Kidney epithelial cell (primary cell): ENCODE measurements around the gene LIMS3. TPM values are rescaled to one million over a fixed set of nuclear protein-coding genes. Genes with fewer than 3 reads are reported as not detected.
"Not testable (repeated sequence)": the region's sequence is repeated elsewhere in the genome, so short reads cannot be mapped to it uniquely, and the experiment has no call there.

Experiments
- DNase-seq: peaks from one replicate; pipeline ENCODE4 v3.0.0-alpha.2; 2010; ENCODE audit warnings: low read depth
- H3K27me3 ChIP-seq: 2 replicates; pipeline ENCODE4 v1.6.0; 2011; ENCODE audit warnings: low read length; ENCODE audit not compliant: control insufficient read depth, insufficient read depth
- H3K36me3 ChIP-seq: 2 replicates; pipeline ENCODE4 v1.5.1; 2011; ENCODE audit warnings: low read length; ENCODE audit not compliant: control insufficient read depth, insufficient read depth
- H3K4me3 ChIP-seq: 2 replicates; pipeline ENCODE4 v1.5.1; 2011; ENCODE audit warnings: low read depth, mild to moderate bottlenecking, control low read depth, low read length
- total RNA-seq: library from RNA; depleted of rRNA; stranded (reverse); fragments of >200 nt; gene quantifications from 2 replicates; pipeline ENCODE4 v1.2.3, GENCODE V29; 2015

LIMS3 gene
- total RNA-seq, 1 donor from 2014 or later, result 4.1 TPM

DNA sequence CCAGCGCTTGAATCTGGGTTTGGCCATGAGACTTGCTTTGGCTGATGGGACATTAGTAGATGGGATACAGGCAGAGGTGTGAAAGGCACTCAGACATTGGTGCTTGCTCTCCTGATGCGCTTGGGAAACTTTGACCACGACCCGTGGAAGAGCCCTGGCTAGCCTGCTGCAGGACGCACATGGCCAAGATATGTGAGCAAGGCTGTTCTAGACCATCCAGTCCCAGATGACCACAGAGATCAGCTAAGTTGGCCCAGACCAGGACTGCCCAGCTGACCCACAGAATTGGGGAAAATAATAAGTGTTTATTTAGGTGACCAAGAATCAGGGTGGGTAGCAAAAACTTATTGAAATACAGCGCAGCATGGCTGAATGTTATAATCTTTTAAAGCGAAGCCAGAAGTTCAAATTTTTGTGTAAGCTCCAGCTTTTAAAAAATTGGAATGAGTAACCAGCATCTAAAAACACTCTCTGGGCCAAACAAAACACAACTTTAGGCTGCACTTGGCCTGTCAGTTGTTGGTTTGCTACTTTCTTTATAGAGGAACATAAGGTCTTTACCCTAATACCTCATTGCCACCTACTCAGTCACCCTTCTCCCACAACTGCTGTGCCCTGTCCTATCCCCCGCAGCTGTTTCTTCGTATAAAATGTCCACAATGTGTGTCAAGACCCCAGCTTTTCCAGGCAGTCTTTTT lies 51.8 kb downstream of the LIMS3 start:
- not testable (repeated sequence) for H3K27me3 ChIP-seq, H3K36me3 ChIP-seq, DNase-seq, H3K4me3 ChIP-seq

- H3K4me3 ChIP-seq, H3K36me3 ChIP-seq, DNase-seq, H3K27me3 ChIP-seq: not testable (repeated sequence)
These were observed 65.5 kb downstream of the LIMS3 start for GRCh38 chr2:109963942-109964341.

DNA sequence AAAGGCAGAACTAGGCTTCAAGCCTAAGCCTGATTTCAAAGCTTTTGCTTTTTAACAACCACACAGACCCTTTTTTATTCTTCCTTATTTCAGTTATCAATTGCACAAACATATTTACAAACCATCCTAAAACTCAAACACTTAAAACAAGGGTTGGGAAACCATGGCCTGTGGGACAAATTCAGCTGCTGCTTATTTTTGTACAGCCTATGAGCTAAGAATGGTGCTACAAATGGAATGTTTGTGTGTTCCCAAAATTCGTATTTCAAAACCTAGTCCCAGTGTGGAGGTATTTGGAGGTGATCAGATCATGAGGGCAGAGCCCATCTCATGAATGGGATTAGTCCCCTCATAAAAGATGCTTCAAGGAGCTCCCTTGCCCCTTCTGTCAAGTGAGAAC lies 67.0 kb downstream of the LIMS3 start:
- H3K4me3 ChIP-seq, H3K27me3 ChIP-seq, DNase-seq, H3K36me3 ChIP-seq: not testable (repeated sequence)

DNA sequence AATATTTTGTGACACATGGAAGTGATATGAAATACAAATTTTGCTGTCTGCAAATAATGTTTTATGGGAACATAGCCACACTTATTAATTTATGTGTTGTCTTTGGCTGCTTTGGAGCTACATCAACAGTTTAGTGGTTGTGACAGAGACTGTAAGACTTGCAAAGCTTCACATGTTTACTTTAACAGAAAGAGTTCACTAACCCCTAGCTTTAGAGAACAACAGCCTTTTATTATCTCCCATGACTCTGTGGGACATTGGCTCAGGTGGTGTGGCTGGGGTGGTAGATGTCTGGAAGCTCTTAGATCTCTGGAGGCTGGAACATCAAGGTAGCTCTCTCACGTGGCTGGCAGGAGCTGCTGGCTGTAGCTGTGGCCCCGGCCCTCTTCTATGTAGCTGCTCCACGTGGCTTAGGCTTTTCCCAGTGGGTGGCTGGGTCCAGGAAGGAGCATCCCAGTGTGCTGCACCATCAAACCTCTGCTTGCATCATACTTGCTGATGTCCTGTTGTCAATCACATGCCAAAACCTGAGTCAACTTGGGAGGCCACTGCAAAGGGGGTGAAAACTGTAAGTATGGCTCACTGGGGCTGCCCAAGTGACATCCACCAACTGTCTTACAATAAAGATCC lies 67.7 kb downstream of the LIMS3 start:
- H3K36me3 ChIP-seq, H3K4me3 ChIP-seq, DNase-seq, H3K27me3 ChIP-seq: not testable (repeated sequence)

DNA sequence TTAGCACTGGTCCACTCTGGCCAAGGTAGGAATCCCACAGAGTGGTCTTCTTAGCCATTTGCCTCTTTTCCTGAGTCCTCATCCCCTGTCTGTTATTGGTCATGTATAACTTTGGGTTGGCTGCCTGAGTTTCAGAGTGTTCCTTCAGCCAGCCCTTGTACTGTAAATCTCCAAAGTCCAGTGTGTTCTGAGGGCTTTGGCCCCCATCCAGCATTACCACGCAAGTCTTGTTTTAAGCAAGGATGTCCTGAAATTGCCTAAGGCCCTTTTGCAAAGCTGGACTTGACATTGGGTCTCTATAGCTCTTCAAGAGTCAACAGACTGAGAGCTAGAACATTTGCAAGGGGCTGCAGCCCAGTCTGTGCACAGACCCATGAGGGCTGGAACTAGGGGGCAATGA lies 68.4 kb downstream of the LIMS3 start:
- H3K27me3 ChIP-seq, H3K36me3 ChIP-seq, DNase-seq, H3K4me3 ChIP-seq: not testable (repeated sequence)

DNA sequence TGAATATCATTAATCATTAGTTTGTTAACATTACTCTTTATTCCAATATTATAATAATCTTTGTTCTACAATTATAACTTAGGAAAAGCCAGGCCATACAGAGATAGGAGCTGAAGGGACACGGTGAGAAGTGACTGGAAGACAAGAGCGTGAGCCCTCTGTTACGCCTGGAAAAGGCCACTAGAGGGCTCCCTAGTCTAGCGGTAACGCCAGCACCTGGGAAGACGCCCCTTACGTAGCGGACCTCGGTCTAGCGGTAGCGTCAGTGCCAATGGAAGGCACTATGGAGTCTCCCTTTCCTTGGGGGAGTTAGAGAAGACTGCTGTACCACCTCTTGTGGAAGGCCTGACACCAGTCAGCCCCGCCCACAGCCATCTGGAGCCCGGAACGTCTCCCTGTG lies 71.4 kb downstream of the LIMS3 start:
- DNase-seq, H3K4me3 ChIP-seq, H3K36me3 ChIP-seq, H3K27me3 ChIP-seq: not testable (repeated sequence)

- DNase-seq, H3K4me3 ChIP-seq, H3K27me3 ChIP-seq, H3K36me3 ChIP-seq: not testable (repeated sequence)
These were observed 73.2 kb downstream of the LIMS3 start for GRCh38 chr2:109971710-109972109.

Other genes starting within 250 kb of the LIMS3 start
- 7.6 and 12.4 TPM in 2 replicates for gene RGPD5, start 104.4 kb upstream of the LIMS3 start, total RNA-seq
- gene MALL, start 217.1 kb downstream of the LIMS3 start, total RNA-seq, result 6.1 and 7.5 TPM in 2 replicates